Upper lobe of left lung (tissue), 6 donors: Measurements from ENCODE around the gene ZNF423. TPM values are rescaled to one million over a fixed set of nuclear protein-coding genes. Genes with fewer than 3 reads are reported as not detected.

Source experiments
- ATAC-seq, 2 donors: fragments of 200-7000 bp; cut with Tn5 transposase; one replicate each; pipeline ENCODE4 v1.9.1; 2022; ENCODE audit warnings: mild to moderate bottlenecking in 2 of 2, moderate library complexity in 2 of 2; ENCODE audit not compliant: low FRiP score in 2 of 2
- DNase-seq, 2 donors: peaks; one replicate each; pipeline ENCODE4 v3.0.0-alpha.2; 2019 to 2020
- H3K27ac ChIP-seq, 4 donors: fragments of 200-600 bp; sonication (generic); one replicate each; pipeline ENCODE4 v1.5.1; 2016 to 2019
- H3K27me3 ChIP-seq, 4 donors: fragments of 200-600 bp; sonication (generic); one replicate each; pipeline ENCODE4 v1.5.1; 2017 to 2019
- H3K36me3 ChIP-seq, 4 donors: fragments of 200-600 bp; sonication (generic); one replicate each; pipeline ENCODE4 v1.5.1; 2016 to 2019
- H3K4me1 ChIP-seq, 4 donors: fragments of 200-600 bp; sonication (generic); one replicate each; pipeline ENCODE4 v1.5.1; 2018 to 2019
- H3K4me3 ChIP-seq, 4 donors: fragments of 200-600 bp; sonication (generic); one replicate each; pipeline ENCODE4 v1.5.1; 2017 to 2019; ENCODE audit warnings: mild to moderate bottlenecking in 2 of 4, moderate library complexity in 1 of 4
- H3K9me3 ChIP-seq, 4 donors: fragments of 200-600 bp; sonication (generic); one replicate each; pipeline ENCODE4 v1.5.1; 2018 to 2019
- EP300 ChIP-seq, 4 donors: sonication (generic); formaldehyde crosslinking; IDR thresholded peaks; one replicate each; pipeline ENCODE4 v1.5.1; 2017; ENCODE audit warnings: antibody characterized with exemption in 4 of 4, control low read depth in 2 of 4
- POLR2A ChIP-seq, 4 donors: fragments of 450-650 bp; IDR thresholded peaks; one replicate each; pipeline ENCODE4 v1.5.1; 2016 to 2017; ENCODE audit warnings: antibody characterized with exemption in 4 of 4, mild to moderate bottlenecking in 2 of 4
- POLR2AphosphoS5 ChIP-seq, 2 donors: sonication (generic); formaldehyde crosslinking; IDR thresholded peaks; one replicate each; pipeline ENCODE4 v1.5.1; 2017; ENCODE audit warnings: antibody characterized with exemption in 2 of 2
- WGBS, 2 donors: methylation state at CpG; one replicate each; pipeline ENCODE4 v1.1.5; 2017 to 2018; 5-methylcytosine and 5-hydroxymethylcytosine counted together
- small RNA-seq, 4 donors: library from RNA; depleted of rRNA; stranded (forward); fragments of <200 nt; gene quantifications; one replicate each; pipeline ENCODE3, GENCODE V24; 2016
- total RNA-seq, 6 donors: library from RNA; depleted of rRNA in 4 of 6; stranded (reverse); fragments of >200 nt in 4 of 6; gene quantifications; one replicate each; pipeline versions ENCODE4 v1.1.0 to v1.2.1, GENCODE V29; 2016 to 2021
- TF ChIP-seq, protein P1 (sequence below), 6 experiments: fragments of 450-650 bp in 4 of 6; fragments of 200-600 bp in 2 of 6; sonication (generic) in 2 of 6; IDR thresholded peaks; one replicate each; pipeline ENCODE4 v1.5.1; 2016 to 2019; ENCODE audit warnings: antibody characterized with exemption in 6 of 6
- donor health status: DM: no; HTN: no; CAD: no; lungs with moderate emphysema.
- donor health status: DM: no; HTN: yes; CAD: no; lungs with severe emphysema.

The ZNF423 gene
- total RNA-seq, 6 donors from 2014 or later, result 4.1 to 11.4 (median 6.7) TPM

DNA sequence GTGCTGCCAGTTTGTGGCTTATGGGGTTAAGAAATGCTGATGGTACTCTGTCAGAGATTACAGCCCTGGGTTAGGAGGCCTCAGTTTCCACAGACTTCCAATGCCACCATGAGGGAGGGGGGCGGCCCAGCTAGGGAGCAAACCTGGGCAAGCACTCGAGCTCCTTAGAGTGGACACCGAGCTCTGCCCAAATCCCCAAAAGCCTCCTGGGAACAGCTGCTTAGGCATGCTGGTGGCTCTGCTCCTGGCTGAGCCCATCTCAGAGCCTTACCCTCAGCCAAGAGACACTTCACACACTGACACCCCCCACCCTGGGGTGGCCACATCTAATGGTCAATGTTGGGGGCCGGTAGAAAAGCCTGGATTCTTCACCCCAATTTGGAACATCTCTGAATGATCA, 416.2 kb downstream of the ZNF423 start:
- H3K9me3 ChIP-seq, result no peaks in the 10 kb centered on the region
- peaks cover 7 to 18% (median 9%) of the 10 kb centered on the region in 4 donors for H3K4me1 ChIP-seq
- TF ChIP-seq POLR2AphosphoS5 (IDR thresholded peaks at IDR 0.05) (no peak), POLR2A (IDR thresholded peaks at IDR 0.05) (no peak), EP300 (IDR thresholded peaks at IDR 0.05) (no peak)
- TF ChIP-seq, protein P1, sequence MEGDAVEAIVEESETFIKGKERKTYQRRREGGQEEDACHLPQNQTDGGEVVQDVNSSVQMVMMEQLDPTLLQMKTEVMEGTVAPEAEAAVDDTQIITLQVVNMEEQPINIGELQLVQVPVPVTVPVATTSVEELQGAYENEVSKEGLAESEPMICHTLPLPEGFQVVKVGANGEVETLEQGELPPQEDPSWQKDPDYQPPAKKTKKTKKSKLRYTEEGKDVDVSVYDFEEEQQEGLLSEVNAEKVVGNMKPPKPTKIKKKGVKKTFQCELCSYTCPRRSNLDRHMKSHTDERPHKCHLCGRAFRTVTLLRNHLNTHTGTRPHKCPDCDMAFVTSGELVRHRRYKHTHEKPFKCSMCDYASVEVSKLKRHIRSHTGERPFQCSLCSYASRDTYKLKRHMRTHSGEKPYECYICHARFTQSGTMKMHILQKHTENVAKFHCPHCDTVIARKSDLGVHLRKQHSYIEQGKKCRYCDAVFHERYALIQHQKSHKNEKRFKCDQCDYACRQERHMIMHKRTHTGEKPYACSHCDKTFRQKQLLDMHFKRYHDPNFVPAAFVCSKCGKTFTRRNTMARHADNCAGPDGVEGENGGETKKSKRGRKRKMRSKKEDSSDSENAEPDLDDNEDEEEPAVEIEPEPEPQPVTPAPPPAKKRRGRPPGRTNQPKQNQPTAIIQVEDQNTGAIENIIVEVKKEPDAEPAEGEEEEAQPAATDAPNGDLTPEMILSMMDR (IDR thresholded peaks at IDR 0.05), result no peak
- no peak for DNase-seq
- no peak overlapping the region for H3K4me3 ChIP-seq
- no peak overlapping the region for H3K27ac ChIP-seq
- H3K36me3 ChIP-seq, result no peaks in the 10 kb centered on the region
- 91 to 100% methylated on average over 2 to 4 of the region's 4 CpGs for WGBS, 2 donors
- H3K27me3 ChIP-seq, result no peaks in the 10 kb centered on the region
- ATAC-seq, result no peak

DNA sequence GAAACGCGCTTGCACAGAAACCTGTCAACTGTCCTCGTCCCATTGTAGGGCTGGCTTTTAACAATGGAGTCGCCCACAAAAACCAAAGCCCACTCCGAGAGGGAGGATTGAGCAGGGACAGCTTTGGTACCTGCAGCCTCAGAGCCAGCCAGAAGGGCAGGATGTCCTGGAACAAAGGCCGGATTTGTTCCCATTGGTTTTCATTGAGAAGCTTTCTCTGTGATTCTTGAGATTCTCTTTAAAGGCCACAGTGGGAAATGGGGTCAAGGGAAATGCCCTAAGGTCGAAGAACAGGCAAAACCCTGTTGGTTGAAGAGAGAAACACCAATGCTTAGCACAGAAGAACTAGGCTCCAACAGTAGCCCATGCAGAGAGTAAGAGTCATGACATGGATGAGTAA, 416.9 kb downstream of the ZNF423 start:
- Histone ChIP-seq H3K9me3 (no peaks in the 10 kb centered on the region), H3K27ac (no peak overlapping the region), H3K4me3 (no peak overlapping the region), H3K4me1 (peaks cover 7 to 18% (median 9%) of the 10 kb centered on the region in 4 donors), H3K27me3 (no peaks in the 10 kb centered on the region), H3K36me3 (no peaks in the 10 kb centered on the region)
- WGBS, 2 donors, result 86 to 89% methylated on average over 7 of the region's 7 CpGs
- no peak for ATAC-seq
- DNase-seq, result no peak
- TF ChIP-seq POLR2AphosphoS5 (IDR thresholded peaks at IDR 0.05) (no peak), POLR2A (IDR thresholded peaks at IDR 0.05) (no peak), EP300 (IDR thresholded peaks at IDR 0.05) (no peak)
- TF ChIP-seq, protein P1 (IDR thresholded peaks at IDR 0.05), result no peak

Small RNAs within 50 kb of the gene (small RNA-seq; reads per million reads assigned to genes)
- gene MRPS21P7, result 0 reads per million in 4 donors
- gene MRPS21P8, result 0 reads per million in 4 donors

Other genes with a start within 250 kb of the ZNF423 start
- gene CNEP1R1, start 169.1 kb upstream of the ZNF423 start, total RNA-seq, result 10 to 100 TPM in 4 of 6 donors, 1 to 10 TPM in 2; 1.0 to 21.8 (median 15.4) TPM
- 10 to 100 TPM; 15.0 to 59.7 (median 25.1) TPM for gene HEATR3, start 209.9 kb upstream of the ZNF423 start, total RNA-seq